Suppressor macrophage treated with lipopolysaccharide for 1 hour (primary cell): ENCODE results near the gene AFAP1.

Experiments
- DNase-seq, 3 donors: peaks; one replicate each; pipeline ENCODE4 v3.0.0-alpha.2; 2020 to 2022

AFAP1 gene

GRCh38 chr4:7912826-7913225 lies 26.8 kb downstream of the AFAP1 start:
- no peak for DNase-seq

DNA sequence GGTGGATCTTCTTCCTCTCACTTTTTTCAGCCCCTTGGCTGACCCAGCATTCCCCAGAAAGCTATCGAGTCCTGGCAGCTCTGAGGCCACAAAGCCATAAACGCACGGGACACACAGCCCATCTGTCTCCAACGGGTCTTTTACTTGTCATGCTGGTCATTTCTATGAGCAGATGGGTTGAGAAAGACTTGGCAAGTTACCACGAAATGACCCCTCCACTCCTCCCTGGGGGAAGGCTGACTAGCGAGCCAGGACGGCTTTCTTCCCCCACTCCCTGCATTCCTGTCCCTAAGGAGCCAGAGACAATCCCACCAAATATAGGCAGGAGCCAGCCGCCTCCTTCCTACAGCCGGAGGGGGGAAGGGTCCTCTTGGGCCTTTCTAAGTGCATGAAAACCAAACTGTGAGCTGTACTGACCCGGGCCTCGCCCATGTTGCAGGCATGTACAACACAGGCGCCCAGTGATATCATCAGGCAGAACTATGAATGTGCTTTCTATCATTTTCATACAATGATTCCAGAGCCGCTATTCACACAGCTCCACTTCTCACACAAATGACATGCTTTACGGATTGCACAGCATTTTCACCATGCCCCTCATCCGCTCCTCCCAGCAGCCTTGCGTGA lies 28.6 kb downstream of the AFAP1 start:
- no peak for DNase-seq

DNA sequence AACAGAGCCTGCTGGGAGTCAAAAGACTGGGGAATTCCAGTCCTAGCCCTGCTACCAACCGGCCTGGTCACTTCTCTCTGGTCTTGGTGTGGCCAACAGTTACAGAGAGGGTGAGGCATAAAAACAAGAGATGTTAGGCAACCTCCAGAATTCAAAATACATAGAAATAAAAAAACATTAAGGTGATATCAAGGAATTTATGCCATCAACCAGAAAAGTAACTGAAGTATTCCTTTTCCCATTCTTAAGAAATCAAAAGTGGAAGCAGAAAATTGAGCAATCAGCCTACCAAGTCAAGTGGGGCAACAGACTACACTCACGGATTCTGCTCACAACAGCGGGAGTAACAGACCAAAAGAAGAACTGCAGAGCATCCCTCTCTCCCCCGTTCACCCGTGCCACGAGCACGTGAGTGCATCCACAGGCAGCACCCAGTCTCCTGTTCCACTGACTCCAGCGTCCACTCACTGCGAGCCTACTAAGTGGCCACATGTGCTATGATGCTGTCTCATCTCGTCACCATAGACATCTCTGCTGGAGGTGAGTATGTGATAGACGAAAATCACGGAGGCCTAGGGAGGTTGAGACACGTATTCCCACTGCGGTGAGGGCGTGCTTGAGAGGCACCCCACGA lies 29.3 kb downstream of the AFAP1 start:
- peak in 2 of 3 donors; percentile 8 to 30 for DNase-seq

DNA sequence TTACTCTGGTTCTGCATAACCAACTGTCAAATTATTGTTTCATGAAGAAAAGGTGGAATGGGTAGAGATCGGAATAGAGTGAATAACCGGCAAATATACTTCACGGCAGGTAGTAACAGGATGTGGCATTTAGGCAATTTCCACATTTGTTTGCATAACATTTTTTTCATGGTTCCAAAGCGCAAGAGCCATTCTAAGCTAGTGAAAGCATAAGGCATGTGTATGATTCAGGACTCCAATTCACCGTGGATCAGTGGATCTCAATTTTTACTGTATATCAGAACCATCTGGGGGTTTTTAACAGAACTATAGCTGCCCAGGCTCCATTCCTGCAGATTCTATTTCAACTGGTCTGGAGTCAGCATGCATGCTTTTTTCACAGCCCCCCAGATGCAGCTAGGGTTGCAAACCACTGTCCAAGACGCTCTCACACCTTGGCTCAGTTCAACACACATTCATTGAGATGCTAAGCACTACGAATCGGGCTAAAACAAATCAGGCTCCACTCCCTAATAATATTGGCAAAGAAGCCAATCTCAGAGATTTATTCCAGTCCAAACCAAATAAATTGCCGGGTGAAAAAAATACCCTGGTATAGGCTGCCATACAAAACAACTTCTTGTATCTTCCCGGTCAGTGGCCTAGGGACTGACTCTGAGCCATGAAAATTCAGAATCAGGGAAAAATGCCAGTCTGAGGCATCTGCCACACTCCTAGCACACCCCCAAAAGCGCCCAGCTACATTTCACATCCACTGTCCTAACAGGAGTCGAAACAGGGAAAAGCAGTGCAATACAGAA lies 30.0 kb downstream of the AFAP1 start:
- DNase-seq: no peak

DNA sequence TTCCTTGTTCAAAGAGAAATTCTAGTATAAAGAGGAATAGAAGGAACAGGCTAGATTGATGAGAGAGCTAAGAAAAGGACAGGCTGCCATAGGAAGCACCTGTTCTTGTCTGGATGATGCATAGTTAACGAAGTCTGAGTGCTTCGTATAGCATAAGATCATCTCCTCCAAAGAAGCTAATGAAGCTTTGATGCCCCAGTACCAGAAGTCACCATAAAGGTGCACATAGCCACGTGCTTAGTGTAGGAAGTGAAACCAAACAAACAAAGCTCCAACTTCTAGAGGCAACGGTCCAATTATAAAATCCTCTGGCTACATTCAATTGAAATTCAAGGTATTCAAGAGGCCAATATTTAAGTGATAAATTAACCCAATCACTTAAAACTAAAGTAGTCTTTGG lies 31.0 kb downstream of the AFAP1 start:
- DNase-seq: no peak

- no peak for DNase-seq
These were observed 32.5 kb downstream of the AFAP1 start for GRCh38 chr4:7907142-7907541.

- DNase-seq: no peak
These were observed 33.4 kb downstream of the AFAP1 start for GRCh38 chr4:7906171-7906701.

DNA sequence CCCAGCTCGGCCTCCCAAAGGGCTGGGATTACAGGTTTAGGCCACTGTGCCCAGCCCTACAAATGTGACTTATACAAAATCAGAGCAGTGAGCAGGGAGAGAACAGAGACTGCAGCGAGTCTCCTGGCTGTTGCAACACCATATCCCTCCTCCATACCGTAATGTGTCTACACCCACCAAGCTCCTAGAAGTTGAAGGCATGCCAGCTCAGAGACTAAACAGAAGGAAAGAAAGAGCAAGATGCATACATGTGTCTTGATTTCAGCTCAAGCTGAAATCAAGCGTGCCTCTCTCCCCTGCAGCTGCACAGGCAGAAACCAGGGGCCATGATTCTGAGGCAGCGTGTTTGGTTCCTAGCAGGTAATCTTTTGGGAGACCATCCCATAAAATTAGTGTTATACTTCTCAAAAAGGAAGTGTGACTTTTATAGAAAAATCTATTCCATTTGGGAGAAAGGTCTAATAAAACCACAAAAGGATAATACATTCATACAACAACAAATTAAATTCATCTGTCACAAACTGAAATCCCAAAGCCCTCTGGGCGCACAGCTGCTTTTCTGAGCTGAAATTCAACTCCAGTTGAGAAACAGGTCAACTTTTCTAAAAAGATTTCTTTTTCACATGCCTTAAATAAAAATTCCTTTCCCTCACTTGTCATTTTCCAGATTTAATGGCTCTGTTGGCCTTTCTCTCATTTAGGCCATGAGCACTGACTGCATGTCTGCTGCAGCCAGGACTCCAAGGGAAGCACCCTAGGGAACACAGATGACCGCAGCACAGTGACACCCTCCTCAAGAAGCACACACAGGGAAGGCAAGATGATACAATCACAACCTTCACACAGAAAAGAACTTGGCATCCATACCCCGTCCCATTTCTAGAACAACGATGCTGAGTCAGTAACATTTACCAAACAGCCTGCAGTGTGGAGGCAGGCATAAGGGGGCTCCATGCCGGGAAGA lies 34.4 kb downstream of the AFAP1 start:
- no peak for DNase-seq

- no peak for DNase-seq
These were observed 35.7 kb downstream of the AFAP1 start for GRCh38 chr4:7903791-7904516.

GRCh38 chr4:7902826-7903225 lies 36.8 kb downstream of the AFAP1 start:
- DNase-seq: no peak

- DNase-seq: no peak
These were observed 37.5 kb downstream of the AFAP1 start for GRCh38 chr4:7902101-7902553.

DNA sequence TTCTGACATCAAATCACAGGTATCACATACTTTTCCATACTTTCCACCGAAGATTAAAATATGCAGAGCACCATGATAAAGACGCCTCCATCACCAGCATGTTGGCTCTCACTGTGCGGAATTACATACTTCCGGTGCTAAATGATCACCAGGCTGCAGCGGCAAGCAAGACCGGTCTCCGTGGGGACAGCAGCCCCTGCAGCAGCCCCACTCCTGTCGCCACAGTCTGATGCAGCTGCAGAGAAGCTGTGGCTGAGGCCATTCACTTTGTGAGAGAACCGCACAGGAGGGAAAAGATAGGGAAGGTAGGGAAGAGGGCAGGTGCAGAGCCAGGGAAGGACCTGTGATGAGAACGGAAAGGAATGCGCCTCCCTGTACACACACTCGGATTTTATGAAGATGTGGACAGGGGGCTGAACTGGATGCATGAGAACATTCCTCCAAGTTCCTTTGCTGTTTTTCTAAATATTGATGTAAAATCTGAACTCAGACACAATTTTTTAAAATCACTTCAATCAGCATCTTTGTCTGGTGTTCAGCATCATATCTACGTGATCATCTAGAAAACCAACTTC lies 38.3 kb downstream of the AFAP1 start:
- DNase-seq: no peak

GRCh38 chr4:7900334-7900909 lies 39.2 kb downstream of the AFAP1 start:
- no peak for DNase-seq

GRCh38 chr4:7899184-7899869 lies 40.3 kb downstream of the AFAP1 start:
- no peak for DNase-seq

GRCh38 chr4:7898385-7898784 lies 41.3 kb downstream of the AFAP1 start:
- no peak for DNase-seq

DNA sequence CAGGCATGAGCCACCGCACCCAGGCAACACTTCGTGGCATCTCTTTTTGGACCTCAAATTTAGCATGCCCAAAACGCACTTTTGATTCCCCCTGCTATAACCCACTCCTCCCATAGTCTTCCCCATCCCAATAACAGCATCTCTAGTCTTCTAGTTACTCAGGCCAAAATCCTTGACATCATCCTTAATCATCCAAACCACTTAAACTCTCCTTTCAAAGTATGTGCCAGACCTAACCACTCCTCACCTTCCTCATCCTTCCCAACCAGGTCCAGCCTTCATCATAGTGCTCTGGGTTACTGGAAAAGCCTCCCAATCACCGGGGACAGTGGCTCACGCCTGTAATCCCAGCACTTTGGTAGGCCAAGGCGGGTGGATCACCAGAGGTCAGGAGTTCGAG lies 41.9 kb downstream of the AFAP1 start:
- DNase-seq: no peak

DNA sequence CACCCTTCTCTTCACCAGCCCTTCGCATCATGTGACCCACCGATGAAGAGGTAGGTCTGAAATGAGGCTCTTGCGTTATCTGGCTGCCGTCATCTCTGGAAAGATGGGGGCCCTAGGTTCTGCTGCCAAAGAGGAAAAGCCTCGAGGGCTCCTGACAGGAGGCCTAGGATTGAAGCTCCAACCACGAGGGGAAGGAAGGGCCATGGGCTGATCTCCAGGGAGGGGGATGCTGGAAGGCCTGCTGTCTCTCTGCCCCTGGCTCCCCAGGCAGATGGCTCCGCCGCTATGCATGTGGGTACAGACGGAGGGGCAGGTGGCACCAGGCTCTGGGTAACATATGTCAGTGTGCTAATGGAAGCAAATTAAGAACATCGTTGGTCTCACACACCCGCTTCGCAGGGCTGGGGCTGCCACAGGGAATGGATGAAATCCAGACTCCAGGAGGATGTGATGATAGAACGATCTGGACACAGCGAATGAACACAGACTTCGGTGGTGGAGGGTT lies 44.9 kb downstream of the AFAP1 start:
- DNase-seq: no peak

- DNase-seq: no peak
These were observed 45.5 kb downstream of the AFAP1 start for GRCh38 chr4:7894098-7894676.

DNA sequence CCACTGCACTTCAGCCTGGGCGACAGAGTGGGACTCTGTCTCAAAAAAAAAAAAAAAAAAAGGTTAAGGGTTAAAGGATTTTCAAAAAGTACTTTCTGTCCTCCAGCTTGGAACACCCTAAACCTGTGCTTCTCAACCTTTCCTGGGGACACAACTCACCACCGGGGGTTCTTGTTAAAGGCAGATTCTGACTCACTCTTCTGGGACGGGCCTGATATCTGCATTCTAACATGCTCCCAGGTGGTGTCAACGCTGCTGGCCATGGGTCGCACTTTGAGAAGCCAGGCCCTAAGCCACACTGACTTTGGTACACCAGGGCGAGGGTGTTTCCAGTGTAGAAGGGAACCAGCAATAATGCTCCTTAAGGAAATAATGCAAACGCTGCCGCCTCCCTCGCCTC lies 46.1 kb downstream of the AFAP1 start:
- DNase-seq: no peak
